Peyer's patch (tissue), 4 donors: ENCODE measurements around the gene OTUB2.
A peak's percentile ranks its signal among the peaks of the same experiment; 100 is the strongest.

Experiments used
- CTCF ChIP-seq, 6 experiments: fragments of 450-650 bp in 4 of 6; fragments of 200-600 bp in 2 of 6; sonication (generic) in 1 of 6; IDR thresholded peaks; one replicate each; pipeline ENCODE4 v1.5.1; 2017 to 2019; ENCODE audit warnings: antibody characterized with exemption in 6 of 6, mild to moderate bottlenecking in 3 of 6, moderate library complexity in 1 of 6
- POLR2A ChIP-seq, 2 donors: fragments of 450-650 bp; IDR thresholded peaks; one replicate each; pipeline ENCODE4 v1.5.1; 2017; ENCODE audit warnings: antibody characterized with exemption in 2 of 2, mild to moderate bottlenecking in 2 of 2, moderate library complexity in 2 of 2

GRCh38 chr14:93977790-93978581 lies 48.2 kb upstream of the OTUB2 start:
- TF ChIP-seq CTCF (IDR thresholded peaks at IDR 0.05) (peak in 1 of 6 experiments; percentile 7), POLR2A (IDR thresholded peaks at IDR 0.05) (no peak)
